Measurements from ENCODE around the gene VSIG2.

The VSIG2 gene

DNA sequence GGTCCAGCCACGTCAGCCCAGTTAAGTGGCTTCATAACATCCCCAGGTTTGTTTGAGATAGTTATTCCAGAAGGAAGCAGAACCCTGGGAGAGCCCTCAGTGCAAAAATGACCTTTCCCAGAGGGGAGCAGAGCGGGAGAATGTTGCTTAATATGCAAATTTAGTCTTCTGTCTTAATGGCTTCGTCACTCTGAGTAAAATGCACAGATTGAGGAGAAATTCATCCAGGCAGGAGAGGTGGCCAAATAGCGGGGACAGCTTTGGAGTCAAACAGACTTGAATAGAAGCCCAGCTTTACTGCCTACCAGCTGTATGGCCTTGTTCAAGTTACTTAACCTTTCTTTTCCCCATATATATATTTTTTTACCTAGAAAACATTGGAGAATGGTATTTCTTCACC lies 24.6 kb downstream of the VSIG2 start:
- H3K27ac ChIP-seq = no peak overlapping the region
- ChIA-PET CTCF (no interaction called here), POLR2A (ENCODE audit: low non-redundant PET) (interaction anchor here (0.8 kb wide), 1 partner anchor 16 kb away, joined by 8 read pairs; no protein-coding TSS in a partner anchor)

GRCh38 chr11:124725719-124726105 lies 26.3 kb downstream of the VSIG2 start:
- no peak overlapping the region for H3K27ac ChIP-seq
- DNase-seq (ENCODE audit: low spot score) = no peak
- POLR2A ChIA-PET (ENCODE audit: low non-redundant PET) = no interaction called here
- TF ChIP-seq CTCF (conservative IDR thresholded peaks at IDR 0.05; ENCODE audit: low read depth) = no peak
- CTCF ChIA-PET = interaction anchor here (0.6 to 1.0 kb wide), 2 partner anchors 32 to 1973 kb away, joined by 3 read pairs; no protein-coding TSS in a partner anchor

More for the DNA sequence above, 24.6 kb downstream of the VSIG2 start:
- no peak for TF ChIP-seq CTCF (conservative IDR thresholded peaks at IDR 0.05; ENCODE audit: low read depth)
- DNase-seq (ENCODE audit: low spot score) = no peak

GRCh38 chr11:124724979-124725718 lies 26.9 kb downstream of the VSIG2 start:
- no peak for DNase-seq (ENCODE audit: low spot score)
- CTCF ChIA-PET = interaction anchor here (0.6 to 1.0 kb wide), 2 partner anchors 33 to 1972 kb away, joined by 3 read pairs; no protein-coding TSS in a partner anchor
- TF ChIP-seq CTCF (conservative IDR thresholded peaks at IDR 0.05; ENCODE audit: low read depth) = no peak
- POLR2A ChIA-PET (ENCODE audit: low non-redundant PET) = no interaction called here
- no peak overlapping the region for H3K27ac ChIP-seq

DNA sequence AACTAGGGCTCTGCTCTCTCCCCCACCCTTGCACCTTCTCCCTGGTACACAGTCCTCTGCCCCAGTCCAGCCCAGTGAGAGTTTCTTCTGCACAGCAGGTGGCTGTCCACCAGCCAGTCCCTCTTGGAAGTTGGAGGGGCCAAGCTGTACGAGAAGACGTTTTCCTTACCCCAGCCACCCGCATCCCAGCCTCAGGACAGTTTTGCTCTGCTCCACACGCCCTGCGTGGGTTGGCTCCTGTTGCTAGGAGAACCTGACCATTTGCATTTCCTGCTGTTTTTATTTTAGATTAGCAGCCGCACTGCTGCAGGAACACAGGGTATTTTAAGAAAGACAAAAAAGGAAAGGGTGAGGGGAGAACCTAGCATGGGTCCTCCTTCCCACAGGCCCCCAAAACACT lies 29.9 kb downstream of the VSIG2 start:
- DNase-seq (ENCODE audit: low spot score) = no peak
- ChIA-PET POLR2A (ENCODE audit: low non-redundant PET) (no interaction called here), CTCF (no interaction called here)
- H3K27ac ChIP-seq = no peak overlapping the region
- TF ChIP-seq CTCF (conservative IDR thresholded peaks at IDR 0.05; ENCODE audit: low read depth) = no peak

GRCh38 chr11:124719534-124719933 lies 32.5 kb downstream of the VSIG2 start:
- CTCF ChIA-PET = no interaction called here
- POLR2A ChIA-PET (ENCODE audit: low non-redundant PET) = no interaction called here
- TF ChIP-seq CTCF (conservative IDR thresholded peaks at IDR 0.05; ENCODE audit: low read depth) = no peak
- no peak for DNase-seq (ENCODE audit: low spot score)
- no peak overlapping the region for H3K27ac ChIP-seq

DNA sequence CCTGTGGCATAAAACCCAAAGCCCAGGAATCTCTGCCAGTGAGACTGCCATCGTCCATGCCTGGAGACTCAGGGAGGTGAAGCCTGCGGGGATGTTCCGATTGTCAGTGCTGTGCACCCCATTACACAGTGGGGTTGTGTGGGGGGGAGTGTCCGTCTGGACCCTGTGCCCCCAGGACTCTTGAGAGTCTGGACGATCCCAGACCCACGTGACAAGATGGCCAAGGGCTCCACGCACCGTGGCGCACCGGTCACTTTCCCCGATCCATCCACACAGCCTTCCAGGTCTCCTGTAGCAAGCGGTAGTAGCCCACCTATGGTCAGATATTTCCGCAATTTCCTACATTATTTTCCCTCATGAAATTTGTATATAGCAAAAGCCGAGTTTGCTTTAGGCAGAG lies 33.3 kb downstream of the VSIG2 start:
- no peak overlapping the region for H3K27ac ChIP-seq
- DNase-seq (ENCODE audit: low spot score) = no peak
- no peak for TF ChIP-seq CTCF (conservative IDR thresholded peaks at IDR 0.05; ENCODE audit: low read depth)
- ChIA-PET CTCF (no interaction called here), POLR2A (ENCODE audit: low non-redundant PET) (no interaction called here)

All from RWPE1 (cell line).